ENCODE data around the gene HAPSTR1.
"Not testable (repeated sequence)": the region's sequence is repeated elsewhere in the genome, so short reads cannot be mapped to it uniquely, and the experiment has no call there.

The HAPSTR1 gene

DNA sequence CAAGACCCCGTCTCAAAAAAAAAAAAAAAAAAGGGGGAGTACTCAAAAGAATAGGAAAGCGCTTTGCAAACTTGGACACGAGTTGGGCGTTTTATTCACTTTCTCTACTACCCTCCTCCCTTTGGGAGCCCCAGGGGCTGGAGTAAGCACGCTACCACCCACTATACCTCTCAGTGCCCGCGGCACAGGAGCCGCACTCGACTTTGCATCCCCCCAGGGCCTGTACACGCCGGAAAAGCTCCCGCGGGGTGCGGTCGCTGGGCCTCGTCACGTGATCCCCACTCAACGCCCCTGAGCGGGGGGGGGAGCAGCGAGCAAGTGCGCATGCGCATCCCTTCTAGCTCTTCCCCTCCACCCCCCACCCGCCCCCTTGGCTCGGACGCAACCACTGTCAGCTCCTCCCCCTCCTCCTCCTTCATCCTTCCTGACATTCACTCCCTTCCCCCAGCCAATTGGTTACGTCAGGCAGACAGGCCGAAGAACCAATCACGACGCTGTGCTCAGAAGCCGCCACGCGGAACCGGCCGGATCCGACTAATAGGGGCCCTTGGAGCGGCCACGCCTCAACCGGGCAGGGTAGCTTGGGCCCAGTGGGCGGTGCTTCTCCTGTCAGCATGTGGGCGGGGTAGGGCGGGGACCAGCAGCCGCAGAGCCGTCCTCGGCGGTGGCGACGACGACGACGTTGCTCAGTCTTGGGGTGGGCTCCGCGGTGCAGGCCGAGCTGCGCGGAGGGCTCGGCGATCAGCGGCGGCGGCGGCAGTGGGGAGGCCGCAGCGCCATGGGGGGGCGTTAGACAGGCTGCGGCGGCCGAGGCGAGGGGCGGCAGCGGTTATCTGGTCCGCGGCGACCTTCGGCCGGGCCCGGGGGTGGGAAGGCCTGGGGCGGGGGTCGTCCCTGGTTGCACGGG, at the start of gene HAPSTR1:
HAPSTR1 (plus strand) TSS at position 685 of the 907 bp plus-strand sequence. CDS start 401 bp downstream, outside the sequence.
- DNase-seq: peak; percentile 100

DNA sequence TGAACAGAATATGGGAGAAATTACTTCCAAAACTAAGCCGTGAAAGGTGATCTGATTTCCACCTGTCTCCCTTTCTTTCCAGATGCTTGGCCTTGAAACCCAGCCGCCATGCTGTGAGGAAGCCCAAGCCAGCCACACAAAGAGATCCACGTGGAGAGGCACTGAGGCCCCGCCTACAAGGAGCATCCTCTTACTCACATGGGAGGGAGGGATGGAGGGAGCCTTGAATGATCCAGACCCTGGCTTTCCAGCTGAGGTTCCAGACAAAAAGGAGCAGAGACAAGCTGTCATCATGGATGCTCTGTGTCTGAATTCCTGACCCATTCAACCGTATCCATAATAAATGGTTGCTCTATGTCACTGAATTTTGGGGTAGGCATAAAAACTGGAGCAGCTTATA, 48.9 kb upstream of the HAPSTR1 start:
- peak; percentile 15 for DNase-seq

DNA sequence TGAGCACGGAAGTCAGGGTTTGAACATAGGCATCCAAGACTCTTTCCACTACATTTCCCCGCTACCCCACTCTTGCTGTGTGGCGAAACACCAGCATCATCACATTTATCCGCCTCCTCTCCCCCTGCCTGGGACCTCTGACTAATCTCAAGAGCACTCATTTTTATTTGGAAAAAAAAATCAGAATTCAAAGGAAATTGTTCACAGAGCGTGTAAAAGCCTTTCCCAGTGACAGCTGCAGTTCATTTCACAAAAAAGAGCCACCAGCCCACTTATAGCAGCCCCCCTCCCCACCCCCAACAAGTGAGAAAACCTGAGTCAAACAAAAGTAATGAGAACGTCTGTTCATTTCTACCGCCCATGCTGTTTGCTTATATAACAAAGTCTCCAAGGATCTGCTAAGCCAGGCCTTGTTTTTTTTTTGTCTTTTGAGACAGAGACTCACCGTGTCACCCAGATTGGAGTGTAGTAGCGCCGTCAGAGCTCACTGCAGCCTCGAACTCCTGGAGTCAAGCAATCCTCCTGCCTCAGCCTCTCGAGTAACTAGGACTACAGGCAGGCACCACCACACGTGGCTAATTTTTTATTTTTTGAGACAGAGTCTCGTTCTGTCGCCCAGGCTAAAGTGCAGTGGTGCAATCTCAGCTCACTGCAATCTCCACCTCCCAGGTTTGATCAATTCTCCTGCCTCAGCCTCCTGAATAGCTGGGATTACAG, 48.3 kb upstream of the HAPSTR1 start:
- DNase-seq: no peak

DNA sequence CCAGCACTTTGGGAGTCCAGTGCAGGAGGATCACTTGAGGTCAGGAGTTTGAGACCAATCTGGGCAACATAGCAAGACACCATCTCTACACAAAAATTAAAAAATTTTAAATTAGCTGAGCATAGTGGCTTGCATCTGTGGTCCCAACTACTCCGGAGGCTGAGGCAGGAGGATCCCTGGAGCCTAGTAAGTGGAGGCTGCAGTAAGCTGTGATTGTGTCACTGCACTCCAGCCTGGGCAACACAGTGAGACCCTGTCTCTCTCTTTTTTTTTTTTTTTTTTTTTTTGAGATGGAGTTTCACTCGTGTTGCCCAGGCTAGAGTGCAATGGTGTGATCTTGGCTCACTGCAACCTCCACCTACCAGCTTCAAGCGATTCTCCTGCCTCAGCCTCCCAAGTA, 45.9 kb upstream of the HAPSTR1 start:
- not testable (repeated sequence) for DNase-seq

GRCh38 chr16:9046667-9047055, 44.8 kb upstream of the HAPSTR1 start:
- DNase-seq: no peak

GRCh38 chr16:9047689-9048301, 43.6 kb upstream of the HAPSTR1 start:
- peak; percentile 91 for DNase-seq

DNA sequence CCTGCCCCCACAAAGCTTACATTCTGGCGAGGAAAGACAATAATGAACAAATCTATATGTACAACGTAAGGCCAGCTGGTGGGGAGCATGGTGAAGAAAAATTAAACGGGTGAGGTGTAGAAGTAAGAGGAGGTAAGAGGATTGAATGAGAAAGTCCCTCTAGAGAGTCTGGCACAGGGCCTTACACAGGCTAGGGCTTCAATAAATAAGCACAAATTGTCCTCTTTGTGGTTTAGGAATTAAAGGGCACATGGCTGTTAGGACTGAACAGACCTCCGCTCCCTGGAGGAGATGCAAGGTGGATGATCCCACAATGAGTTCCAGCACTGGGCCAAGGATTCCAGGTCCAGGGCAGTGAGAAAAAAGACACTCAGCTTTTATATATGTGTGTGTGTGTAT, 43.1 kb upstream of the HAPSTR1 start:
- DNase-seq: no peak

GRCh38 chr16:9049241-9049640, 42.2 kb upstream of the HAPSTR1 start:
- DNase-seq: no peak

- DNase-seq: peak; percentile 35
These were observed 41.2 kb upstream of the HAPSTR1 start for GRCh38 chr16:9050102-9050830.

- peak; percentile 20 for DNase-seq
These were observed 38.3 kb upstream of the HAPSTR1 start for GRCh38 chr16:9053006-9053601.

GRCh38 chr16:9054460-9054859, 37.0 kb upstream of the HAPSTR1 start:
- DNase-seq: no peak

DNA sequence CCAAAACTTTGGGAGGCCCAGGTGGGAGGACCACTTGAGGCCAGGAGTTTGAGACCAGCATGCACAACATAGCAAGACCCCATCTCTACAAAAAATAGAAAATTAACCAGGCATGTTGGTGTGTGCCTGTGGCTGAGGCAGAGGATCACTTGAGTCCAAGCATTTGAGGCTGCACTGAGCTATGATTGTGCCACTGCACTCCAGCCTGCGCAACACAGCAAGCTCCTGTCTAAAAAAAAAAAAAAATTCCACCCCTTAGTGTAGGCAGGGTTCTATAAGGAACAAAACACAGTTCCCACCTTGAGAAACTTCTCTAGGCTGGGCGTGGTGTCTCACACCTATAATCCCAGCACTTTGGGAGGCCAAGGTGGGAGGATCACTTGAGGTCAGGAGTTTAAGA, 36.3 kb upstream of the HAPSTR1 start:
- no peak for DNase-seq

- DNase-seq: no peak
These were observed 35.8 kb upstream of the HAPSTR1 start for GRCh38 chr16:9055661-9056060.

DNA sequence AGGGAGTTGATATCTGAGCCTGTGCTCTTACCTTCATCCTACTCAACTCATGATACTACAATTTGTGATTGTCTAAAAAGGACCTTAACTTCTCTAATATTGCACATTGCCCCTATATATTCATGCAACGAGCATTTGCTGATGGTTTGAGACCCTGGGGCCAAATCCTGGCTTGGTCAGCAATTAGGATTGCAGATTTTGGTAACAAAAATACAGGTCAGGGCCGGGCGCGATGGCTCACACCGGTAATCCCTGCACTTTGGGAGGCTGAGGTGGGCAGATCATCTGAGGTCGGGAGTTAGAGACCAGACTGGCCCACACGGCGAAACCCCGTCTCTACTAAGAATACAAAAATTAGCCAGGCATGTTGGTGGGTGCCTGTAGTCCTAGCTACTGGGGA, 35.4 kb upstream of the HAPSTR1 start:
- no peak for DNase-seq

DNA sequence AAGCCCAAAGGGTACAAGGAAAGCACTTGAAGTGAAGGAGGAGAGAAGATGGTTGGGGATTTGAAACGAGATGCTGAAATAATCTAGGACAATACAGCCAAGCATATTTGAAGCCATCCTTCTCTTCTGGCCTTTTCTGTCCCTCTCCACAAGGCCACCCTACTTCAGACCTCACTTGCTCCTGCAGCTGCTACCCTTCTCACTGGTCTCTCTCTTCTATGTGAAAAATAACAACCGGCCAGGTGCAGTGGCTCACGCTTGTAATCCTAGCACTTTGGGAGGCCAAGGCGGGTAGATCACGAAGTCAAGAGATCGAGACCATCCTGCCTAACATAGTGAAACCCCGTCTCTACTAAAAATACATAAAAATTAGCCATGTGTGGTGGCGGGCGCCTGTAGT, 33.2 kb upstream of the HAPSTR1 start:
- DNase-seq: no peak

- no peak for DNase-seq
These were observed 31.2 kb upstream of the HAPSTR1 start for GRCh38 chr16:9060225-9060624.

DNA sequence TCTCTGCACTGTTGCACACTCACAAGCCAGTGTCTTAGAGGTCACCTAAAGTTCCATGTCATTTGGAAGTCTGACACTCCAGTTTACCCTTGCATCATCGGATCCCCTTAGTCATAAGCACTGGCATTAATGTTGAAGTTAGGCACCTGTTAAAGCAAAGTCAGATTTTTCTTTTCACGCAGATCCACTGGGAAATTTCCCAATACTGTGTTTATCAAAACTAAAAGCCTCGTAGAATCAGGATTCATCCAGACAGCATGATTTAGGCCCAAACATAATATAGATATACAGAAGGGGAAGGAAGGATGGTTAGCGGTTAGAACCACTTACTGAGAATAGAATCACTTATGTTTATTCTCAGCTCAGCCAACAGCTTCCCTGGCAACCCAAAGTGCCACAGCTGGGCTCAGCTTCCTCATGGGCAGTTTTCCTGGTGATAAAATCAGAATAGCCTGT, 30.1 kb upstream of the HAPSTR1 start:
- peak; percentile 31 for DNase-seq

GRCh38 chr16:9062301-9062700, 29.1 kb upstream of the HAPSTR1 start:
- DNase-seq: peak; percentile 23

GRCh38 chr16:9065077-9065476, 26.4 kb upstream of the HAPSTR1 start:
- DNase-seq: no peak

DNA sequence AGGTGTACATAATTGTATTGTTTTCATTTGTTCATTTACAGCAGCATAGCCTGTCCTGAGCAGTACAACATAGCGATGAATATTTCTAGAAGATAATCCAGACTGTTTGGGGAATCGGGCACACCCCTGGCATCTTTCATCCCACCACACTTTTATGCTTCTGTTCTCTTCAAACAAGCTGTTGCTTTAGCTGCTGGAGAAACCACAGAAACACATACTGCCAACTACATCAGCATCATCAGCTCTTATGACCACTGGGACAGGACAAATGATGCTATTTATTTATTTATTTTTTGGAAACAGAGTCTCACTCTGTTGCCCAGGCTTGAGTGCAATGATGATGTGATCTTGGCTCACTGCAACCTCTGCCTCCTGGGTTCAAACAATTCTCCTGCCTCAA, 22.6 kb upstream of the HAPSTR1 start:
- DNase-seq: no peak

DNA sequence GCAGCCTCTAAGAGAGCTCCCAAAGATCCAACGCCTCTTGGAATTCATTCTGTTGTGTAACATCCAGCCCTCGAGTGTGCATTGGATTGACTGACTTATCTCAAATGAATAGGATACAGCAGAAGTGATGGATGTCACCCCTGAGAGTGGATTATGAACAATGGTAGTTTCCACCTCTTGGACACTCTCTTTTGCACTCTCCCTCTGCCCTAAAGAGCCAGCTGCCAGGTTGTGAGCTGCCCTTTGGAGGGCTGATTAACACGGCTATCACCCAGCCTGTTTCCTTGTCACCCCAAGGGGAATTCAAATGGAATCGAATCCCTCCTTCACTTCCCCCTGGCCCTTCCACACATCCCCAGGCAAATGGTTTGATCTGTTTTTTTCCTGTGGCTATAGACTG, 21.2 kb upstream of the HAPSTR1 start:
- no peak for DNase-seq

- no peak for DNase-seq
These were observed 20.1 kb upstream of the HAPSTR1 start for GRCh38 chr16:9071377-9071776.

Measured in NCI-H69 (cell line).